Measurements from ENCODE around the gene PRKD2.

PRKD2 gene

GRCh38 chr19:46742926-46743480, 26.1 kb upstream of the PRKD2 start:
- no peak for DNase-seq (ENCODE audit: low spot score)
- in situ Hi-C loops (cut with MboI; ENCODE audit: low sequenced_read_pairs, unreplicated experiment), result no loop called here
- no peak for TF ChIP-seq CTCF (IDR thresholded peaks at IDR 0.05; ENCODE audit: borderline replicate concordance, control extremely low read depth, extremely low read depth, insufficient read depth, missing control alignments)

GRCh38 chr19:46741447-46741846, 24.5 kb upstream of the PRKD2 start:
- in situ Hi-C loops (cut with MboI; ENCODE audit: low sequenced_read_pairs, unreplicated experiment), result no loop called here
- no peak for DNase-seq (ENCODE audit: low spot score)
- no peak for TF ChIP-seq CTCF (IDR thresholded peaks at IDR 0.05; ENCODE audit: borderline replicate concordance, control extremely low read depth, extremely low read depth, insufficient read depth, missing control alignments)

DNA sequence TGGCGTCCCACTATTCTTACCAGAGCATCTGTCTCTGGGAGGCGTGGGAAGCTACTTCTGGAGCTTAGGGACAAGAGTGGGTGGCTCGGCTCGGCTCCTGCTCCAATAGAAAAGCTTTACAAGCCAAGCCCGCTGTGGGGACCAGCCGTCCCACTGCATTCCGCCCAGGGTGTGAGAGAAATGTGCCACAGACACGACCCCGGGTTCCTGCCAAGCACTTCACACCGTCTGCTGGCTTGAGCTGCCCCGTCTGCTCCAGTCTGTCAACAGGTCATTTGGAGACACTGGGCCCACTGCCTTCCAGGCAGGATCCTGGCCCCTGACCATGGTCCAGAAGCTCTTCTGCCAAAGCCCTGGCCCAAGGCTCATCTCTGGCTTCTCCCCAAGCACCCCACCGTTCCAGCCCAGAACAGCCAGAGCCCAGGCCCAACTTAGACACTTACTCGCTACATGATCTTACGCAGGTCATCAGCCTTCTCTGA, 22.4 kb upstream of the PRKD2 start:
- in situ Hi-C loops (cut with MboI; ENCODE audit: low sequenced_read_pairs, unreplicated experiment), result no loop called here
- DNase-seq (ENCODE audit: low spot score), result no peak
- no peak for TF ChIP-seq CTCF (IDR thresholded peaks at IDR 0.05; ENCODE audit: borderline replicate concordance, control extremely low read depth, extremely low read depth, insufficient read depth, missing control alignments)

DNA sequence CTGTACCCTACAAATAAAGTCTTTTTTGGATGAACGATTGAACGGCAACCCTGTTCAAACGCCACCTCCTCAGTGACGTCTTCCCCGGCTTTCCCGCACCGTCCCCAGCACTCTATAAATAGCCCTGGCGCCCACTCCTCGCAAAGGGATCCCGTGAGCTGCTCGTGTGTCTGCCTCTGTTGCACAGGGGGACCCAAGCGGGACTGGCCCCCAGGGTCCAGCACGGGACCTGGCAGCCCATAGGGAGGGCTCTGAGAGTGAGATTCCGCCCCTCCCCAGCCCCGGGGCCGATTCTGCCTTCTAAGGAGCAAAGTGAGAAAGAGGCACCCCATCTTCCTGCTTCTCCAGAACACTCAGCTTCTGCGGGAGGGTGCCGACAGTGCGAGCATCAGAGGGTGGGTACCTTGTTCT, 20.9 kb upstream of the PRKD2 start:
- no peak for TF ChIP-seq CTCF (IDR thresholded peaks at IDR 0.05; ENCODE audit: borderline replicate concordance, control extremely low read depth, extremely low read depth, insufficient read depth, missing control alignments)
- no peak for DNase-seq (ENCODE audit: low spot score)
- in situ Hi-C loops (cut with MboI; ENCODE audit: low sequenced_read_pairs, unreplicated experiment), result no loop called here

- no peak for DNase-seq (ENCODE audit: low spot score)
- no peak for TF ChIP-seq CTCF (IDR thresholded peaks at IDR 0.05; ENCODE audit: borderline replicate concordance, control extremely low read depth, extremely low read depth, insufficient read depth, missing control alignments)
- in situ Hi-C loops (cut with MboI; ENCODE audit: low sequenced_read_pairs, unreplicated experiment), result no loop called here
Observed at GRCh38 chr19:46737298-46737654, 20.4 kb upstream of the PRKD2 start.

- no peak for TF ChIP-seq CTCF (IDR thresholded peaks at IDR 0.05; ENCODE audit: borderline replicate concordance, control extremely low read depth, extremely low read depth, insufficient read depth, missing control alignments)
- in situ Hi-C loops (cut with MboI; ENCODE audit: low sequenced_read_pairs, unreplicated experiment), result no loop called here
- no peak for DNase-seq (ENCODE audit: low spot score)
Observed at GRCh38 chr19:46736531-46737297, 19.8 kb upstream of the PRKD2 start.
